Measurements from ENCODE around the gene PRMT1. TPM values are rescaled to one million over a fixed set of nuclear protein-coding genes. Genes with fewer than 3 reads are reported as not detected.

Gene PRMT1
- total and polyA plus RNA-seq, 12 donors, result 80.0 to 270 (median 127) TPM

DNA sequence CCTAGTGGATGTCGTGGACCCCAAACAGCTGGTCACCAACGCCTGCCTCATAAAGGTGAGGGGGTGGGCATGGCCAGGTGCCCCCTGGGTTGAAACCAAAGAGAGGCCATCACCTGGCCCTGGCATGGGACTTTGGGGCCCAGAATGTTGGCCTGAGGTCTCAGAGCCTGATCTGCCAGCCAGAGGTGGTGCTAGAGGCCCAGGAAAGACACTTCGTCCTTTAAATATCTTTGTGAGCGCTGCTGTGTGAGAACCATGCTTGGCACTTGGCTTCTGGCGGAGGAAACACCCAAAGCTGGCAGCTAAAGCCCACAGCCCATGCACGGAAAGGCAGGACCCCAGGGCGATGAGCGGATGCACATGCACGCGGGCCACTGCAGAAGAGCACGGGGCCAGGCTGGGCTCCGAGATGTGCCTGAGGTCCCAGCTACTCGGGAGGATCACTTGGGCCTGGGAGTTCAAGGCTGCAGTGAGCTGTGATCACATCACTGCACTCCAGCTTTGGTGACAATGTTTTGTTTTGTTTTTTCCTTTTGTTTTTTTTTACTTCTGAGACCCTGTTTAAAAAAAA lies 8.0 kb downstream of the PRMT1 start:
- intact Hi-C loops (cut with DNase I), result loop anchor here in 2 of 10 donors (5.0 to 10.0 kb wide), 2 partner anchors 117 to 120 kb away; no protein-coding TSS in a partner anchor
- Histone ChIP-seq H3K4me3 (no peak overlapping the region), H3K27me3 (peaks cover 0 to 13% (median 3%) of the 10 kb centered on the region in 7 donors), H3K27ac (peak overlapping the region in 4 of 10 donors; percentile 27 to 84 (median 52)), H3K36me3 (peaks cover 3 to 76% (median 47%) of the 10 kb centered on the region in 9 donors), H3K4me1 (peaks cover 13 to 77% (median 50%) of the 10 kb centered on the region in 9 donors), H3K9me3 (no peaks in the 10 kb centered on the region)
- no peak for ATAC-seq
- TF ChIP-seq, protein P1, sequence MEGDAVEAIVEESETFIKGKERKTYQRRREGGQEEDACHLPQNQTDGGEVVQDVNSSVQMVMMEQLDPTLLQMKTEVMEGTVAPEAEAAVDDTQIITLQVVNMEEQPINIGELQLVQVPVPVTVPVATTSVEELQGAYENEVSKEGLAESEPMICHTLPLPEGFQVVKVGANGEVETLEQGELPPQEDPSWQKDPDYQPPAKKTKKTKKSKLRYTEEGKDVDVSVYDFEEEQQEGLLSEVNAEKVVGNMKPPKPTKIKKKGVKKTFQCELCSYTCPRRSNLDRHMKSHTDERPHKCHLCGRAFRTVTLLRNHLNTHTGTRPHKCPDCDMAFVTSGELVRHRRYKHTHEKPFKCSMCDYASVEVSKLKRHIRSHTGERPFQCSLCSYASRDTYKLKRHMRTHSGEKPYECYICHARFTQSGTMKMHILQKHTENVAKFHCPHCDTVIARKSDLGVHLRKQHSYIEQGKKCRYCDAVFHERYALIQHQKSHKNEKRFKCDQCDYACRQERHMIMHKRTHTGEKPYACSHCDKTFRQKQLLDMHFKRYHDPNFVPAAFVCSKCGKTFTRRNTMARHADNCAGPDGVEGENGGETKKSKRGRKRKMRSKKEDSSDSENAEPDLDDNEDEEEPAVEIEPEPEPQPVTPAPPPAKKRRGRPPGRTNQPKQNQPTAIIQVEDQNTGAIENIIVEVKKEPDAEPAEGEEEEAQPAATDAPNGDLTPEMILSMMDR (IDR thresholded peaks at IDR 0.05), result peak in 1 of 9 donors; percentile 18
- 72 to 78% methylated on average over 13 of the region's 13 CpGs for WGBS, 2 donors
- no peak for DNase-seq

DNA sequence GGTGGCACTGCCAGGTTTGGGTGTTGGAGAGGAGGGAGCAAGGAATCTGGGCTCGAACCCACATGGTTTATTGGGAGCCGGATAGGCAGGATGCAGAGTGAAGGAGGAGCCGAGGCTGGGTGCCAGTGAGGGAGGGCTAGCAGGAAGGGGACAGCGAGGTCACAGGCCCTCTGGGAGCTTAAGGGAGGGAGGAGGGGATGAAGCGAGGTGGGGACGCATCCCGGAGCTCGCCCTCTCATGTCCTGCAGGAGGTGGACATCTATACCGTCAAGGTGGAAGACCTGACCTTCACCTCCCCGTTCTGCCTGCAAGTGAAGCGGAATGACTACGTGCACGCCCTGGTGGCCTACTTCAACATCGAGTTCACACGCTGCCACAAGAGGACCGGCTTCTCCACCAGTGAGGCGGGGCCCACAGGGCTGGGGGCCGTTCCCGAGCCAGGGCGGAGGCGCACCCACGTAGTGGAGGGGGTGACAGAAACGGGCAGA lies 8.8 kb downstream of the PRMT1 start:
- H3K27ac ChIP-seq, result peak overlapping the region in 6 of 10 donors; percentile 20 to 84 (median 50)
- peaks cover 5 to 77% (median 46%) of the 10 kb centered on the region in 9 donors for H3K4me1 ChIP-seq

DNA sequence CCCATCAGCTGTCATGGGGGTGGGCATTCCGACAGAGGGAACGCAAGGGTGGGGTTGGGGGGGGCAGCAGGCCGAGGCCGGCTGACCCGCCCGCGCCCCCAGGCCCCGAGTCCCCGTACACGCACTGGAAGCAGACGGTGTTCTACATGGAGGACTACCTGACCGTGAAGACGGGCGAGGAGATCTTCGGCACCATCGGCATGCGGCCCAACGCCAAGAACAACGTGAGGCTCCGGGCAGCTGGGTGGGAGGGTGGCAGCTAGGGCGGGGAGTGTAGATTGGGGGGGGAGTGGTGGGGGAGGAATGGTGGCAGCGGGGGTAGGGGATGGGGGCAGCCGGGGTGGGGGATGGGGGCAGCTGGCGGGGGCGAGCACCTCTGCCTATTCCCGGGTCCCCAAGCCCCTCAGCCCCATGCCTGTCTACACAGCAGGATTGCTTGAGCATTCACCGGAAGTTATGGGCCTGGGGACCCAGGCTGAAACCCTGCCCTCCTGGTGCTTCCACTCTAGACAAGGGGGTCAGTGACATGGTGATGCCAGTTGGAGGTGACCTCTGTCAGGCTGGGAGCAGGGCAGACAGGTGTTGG lies 9.5 kb downstream of the PRMT1 start:
- H3K9me3 ChIP-seq, result no peaks in the 10 kb centered on the region
- TF ChIP-seq, protein P1 (IDR thresholded peaks at IDR 0.05), result no peak
- peaks cover 0 to 28% (median 9%) of the 10 kb centered on the region in 7 donors for H3K27me3 ChIP-seq
- DNase-seq, result no peak
- no peak for ATAC-seq
- H3K4me1 ChIP-seq, result peaks cover 6 to 77% (median 48%) of the 10 kb centered on the region in 9 donors
- intact Hi-C loops (cut with DNase I), result loop anchor here in 2 of 10 donors (5.0 to 10.0 kb wide), 2 partner anchors 116 to 118 kb away; no protein-coding TSS in a partner anchor
- 74 to 80% methylated on average over 25 to 27 of the region's 27 CpGs for WGBS, 2 donors
- peaks cover 3 to 65% (median 40%) of the 10 kb centered on the region in 9 donors for H3K36me3 ChIP-seq
- H3K27ac ChIP-seq, result peak overlapping the region in 8 of 10 donors; percentile 47 to 84 (median 76)
- no peak overlapping the region for H3K4me3 ChIP-seq

More for the DNA sequence above, 8.8 kb downstream of the PRMT1 start:
- intact Hi-C loops (cut with DNase I), result loop anchor here in 2 of 10 donors (5.0 to 10.0 kb wide), 2 partner anchors 116 to 119 kb away; no protein-coding TSS in a partner anchor
- Histone ChIP-seq H3K4me3 (no peak overlapping the region), H3K36me3 (peaks cover 3 to 72% (median 47%) of the 10 kb centered on the region in 9 donors), H3K27me3 (peaks cover 0 to 21% (median 7%) of the 10 kb centered on the region in 7 donors), H3K9me3 (no peaks in the 10 kb centered on the region)
- no peak for DNase-seq
- 44 to 60% methylated on average over 23 of the region's 23 CpGs for WGBS, 2 donors
- ATAC-seq, result no peak
- TF ChIP-seq, protein P1 (IDR thresholded peaks at IDR 0.05), result no peak

DNA sequence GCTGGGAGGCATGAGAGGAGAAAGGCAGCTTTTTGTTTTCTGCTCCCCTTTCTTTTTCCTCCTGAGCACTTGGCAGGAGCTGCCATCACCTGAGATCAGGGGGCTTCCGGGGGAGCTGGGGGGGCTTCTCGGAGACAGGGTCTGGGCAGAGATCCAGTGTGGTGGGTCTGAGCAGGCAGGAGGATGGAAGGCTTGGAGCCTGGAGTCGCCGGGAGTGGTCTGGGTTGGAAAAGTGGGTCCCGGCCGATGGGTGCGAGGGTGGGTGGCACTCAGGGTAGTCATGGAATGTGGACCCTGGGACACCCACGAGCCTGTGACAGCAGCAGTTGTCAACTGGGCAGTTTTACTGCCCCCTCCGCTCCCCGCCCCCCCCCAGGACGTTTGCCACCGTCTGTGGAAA lies 10.1 kb downstream of the PRMT1 start:
- Histone ChIP-seq H3K27me3 (peaks cover 0 to 34% (median 9%) of the 10 kb centered on the region in 7 donors), H3K4me1 (peaks cover 6 to 73% (median 48%) of the 10 kb centered on the region in 9 donors), H3K4me3 (peak overlapping the region in 2 of 10 donors; percentile 57 to 63), H3K36me3 (peaks cover 3 to 59% (median 35%) of the 10 kb centered on the region in 9 donors), H3K9me3 (no peaks in the 10 kb centered on the region), H3K27ac (peak overlapping the region in 9 of 10 donors; percentile 25 to 84 (median 76))
- TF ChIP-seq, protein P1 (IDR thresholded peaks at IDR 0.05), result no peak
- ATAC-seq (no peak), DNase-seq (no peak)
- intact Hi-C loops (cut with DNase I), result loop anchor here in 2 of 10 donors (5.0 to 10.0 kb wide), 2 partner anchors 115 to 118 kb away; no protein-coding TSS in a partner anchor
- 61 to 70% methylated on average over 12 of the region's 12 CpGs for WGBS, 2 donors

Measured in heart right ventricle (tissue), 16 donors.